ENCODE measurements around the gene ARID1A. TPM values are rescaled to one million over a fixed set of nuclear protein-coding genes. Genes with fewer than 3 reads are reported as not detected.

Gene ARID1A
- total and polyA plus RNA-seq, 9 of the 15 experiments (the other 6 are each of a cell fraction or from before 2014, with no cell fraction given), result 8.3 to 88.3 (median 22.5) TPM

DNA sequence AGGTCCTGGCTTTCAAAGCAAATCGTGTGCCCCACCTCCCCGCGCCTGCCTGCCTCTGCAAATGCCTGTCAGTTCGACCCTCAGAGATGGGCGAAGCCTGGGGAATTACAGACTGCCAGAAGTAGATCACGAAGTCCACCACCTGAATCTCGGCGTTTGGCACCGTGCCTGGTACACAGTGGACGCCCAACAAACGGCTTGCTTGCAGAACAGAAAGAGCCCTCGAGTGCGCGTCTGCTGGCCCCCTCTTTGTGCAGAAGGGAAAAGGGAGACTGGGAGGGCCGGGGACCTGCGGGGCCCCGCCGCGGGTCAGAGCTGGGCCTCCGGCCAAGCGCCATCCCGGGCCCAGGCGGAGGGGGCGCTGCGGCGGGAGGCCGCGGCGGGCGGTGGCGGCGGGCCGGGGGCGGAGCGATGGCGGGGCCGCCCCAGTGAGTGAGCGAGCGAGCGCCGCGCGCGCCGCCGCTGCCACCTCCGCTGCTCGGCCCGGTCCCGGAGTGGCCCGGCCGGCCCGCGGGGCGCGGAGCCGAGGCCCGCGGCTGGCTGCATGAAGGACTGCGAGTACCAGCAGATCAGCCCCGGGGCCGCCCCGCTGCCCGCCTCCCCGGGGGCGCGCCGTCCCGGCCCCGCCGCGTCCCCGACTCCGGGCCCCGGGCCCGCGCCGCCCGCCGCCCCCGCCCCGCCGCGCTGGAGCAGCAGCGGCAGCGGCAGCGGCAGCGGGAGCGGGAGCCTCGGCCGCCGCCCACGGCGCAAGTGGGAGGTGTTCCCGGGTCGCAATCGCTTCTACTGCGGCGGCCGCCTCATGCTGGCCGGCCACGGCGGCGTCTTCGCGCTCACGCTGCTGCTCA, 130.7 kb downstream of the ARID1A start, which contains the start of gene ZDHHC18 (continued):
- TF ChIP-seq ADNP (tag; IDR thresholded peaks at IDR 0.05), result no peak
- TF ChIP-seq, protein P1, sequence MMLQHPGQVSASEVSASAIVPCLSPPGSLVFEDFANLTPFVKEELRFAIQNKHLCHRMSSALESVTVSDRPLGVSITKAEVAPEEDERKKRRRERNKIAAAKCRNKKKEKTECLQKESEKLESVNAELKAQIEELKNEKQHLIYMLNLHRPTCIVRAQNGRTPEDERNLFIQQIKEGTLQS (IDR thresholded peaks at IDR 0.05), result no peak
- TF ChIP-seq, protein P1 (CRISPR knock-in tag; conservative IDR thresholded peaks at IDR 0.05), result no peak
- 0 out of 2 replicates have a peak, but pooled peaks have one; percentile 59 for TF ChIP-seq ZNF830 (CRISPR knock-in tag; IDR thresholded peaks at IDR 0.05)
- no peak for TF ChIP-seq CHD1 (IDR thresholded peaks at IDR 0.05; ENCODE audit: low read length)
- TF ChIP-seq ETS1 (conservative IDR thresholded peaks at IDR 0.05; ENCODE audit: control insufficient read depth, low read depth, low read length), result no peak; the same call in 1 of the 2 replicates
- TF ChIP-seq, protein P2, sequence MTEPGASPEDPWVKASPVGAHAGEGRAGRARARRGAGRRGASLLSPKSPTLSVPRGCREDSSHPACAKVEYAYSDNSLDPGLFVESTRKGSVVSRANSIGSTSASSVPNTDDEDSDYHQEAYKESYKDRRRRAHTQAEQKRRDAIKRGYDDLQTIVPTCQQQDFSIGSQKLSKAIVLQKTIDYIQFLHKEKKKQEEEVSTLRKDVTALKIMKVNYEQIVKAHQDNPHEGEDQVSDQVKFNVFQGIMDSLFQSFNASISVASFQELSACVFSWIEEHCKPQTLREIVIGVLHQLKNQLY (CRISPR knock-in tag; conservative IDR thresholded peaks at IDR 0.05), result no peak
- no peak for TF ChIP-seq TOE1 (IDR thresholded peaks at IDR 0.05; ENCODE audit: borderline replicate concordance)
- TF ChIP-seq TOE1 (CRISPR knock-in tag; IDR thresholded peaks at IDR 0.05; ENCODE audit: borderline replicate concordance, low read depth), result no peak
- no peak for TF ChIP-seq CC2D1A (IDR thresholded peaks at IDR 0.05)
- no peak for TF ChIP-seq ZNF407 (IDR thresholded peaks at IDR 0.05; ENCODE audit: low read depth)
- no peak for TF ChIP-seq ZBTB26 (CRISPR knock-in tag; IDR thresholded peaks at IDR 0.05)

Data from K562 (cell line).